MM.1S (cell line): Measurements from ENCODE around the gene PZP.

Experiments
- EZH2 ChIP-seq: fragments of 300-600 bp; sonication (generic); optimal IDR thresholded peaks from 2 replicates; pipeline ENCODE3; 2017; ENCODE audit warnings: low read depth, mild to moderate bottlenecking, antibody characterized with exemption, low read length, mixed read lengths
- EZH2phosphoT487 ChIP-seq: fragments of 300-600 bp; sonication (generic); IDR thresholded peaks from 2 replicates; pipeline ENCODE4 v1.6.1; 2018; ENCODE audit warnings: antibody characterized with exemption, low read length
- TF ChIP-seq, protein P1 (sequence below): fragments of 300-600 bp; sonication (generic); IDR thresholded peaks from 2 replicates; pipeline ENCODE4 v1.5.1; 2016; ENCODE audit warnings: antibody characterized with exemption, low read length, mixed read lengths

DNA sequence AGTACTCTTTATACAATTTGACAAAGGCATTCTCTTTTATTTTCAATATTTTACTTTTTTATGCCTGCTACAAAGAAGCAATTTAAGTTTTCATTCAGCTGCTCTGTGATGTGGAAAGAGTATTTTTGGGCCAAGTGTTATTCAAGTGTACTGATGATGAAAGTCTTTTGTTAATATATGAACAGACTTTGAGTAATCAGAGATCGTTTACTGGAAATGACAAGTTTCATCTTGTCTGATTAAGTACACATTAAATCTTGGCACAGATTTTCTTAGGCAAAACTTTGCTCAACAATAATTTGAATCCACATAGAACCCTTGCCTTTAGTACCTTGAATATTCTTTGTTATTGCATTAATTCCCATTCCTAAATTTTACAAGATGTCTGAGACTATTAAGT, 13.3 kb upstream of the PZP start:
- no peak for TF ChIP-seq EZH2
- TF ChIP-seq, protein P1, sequence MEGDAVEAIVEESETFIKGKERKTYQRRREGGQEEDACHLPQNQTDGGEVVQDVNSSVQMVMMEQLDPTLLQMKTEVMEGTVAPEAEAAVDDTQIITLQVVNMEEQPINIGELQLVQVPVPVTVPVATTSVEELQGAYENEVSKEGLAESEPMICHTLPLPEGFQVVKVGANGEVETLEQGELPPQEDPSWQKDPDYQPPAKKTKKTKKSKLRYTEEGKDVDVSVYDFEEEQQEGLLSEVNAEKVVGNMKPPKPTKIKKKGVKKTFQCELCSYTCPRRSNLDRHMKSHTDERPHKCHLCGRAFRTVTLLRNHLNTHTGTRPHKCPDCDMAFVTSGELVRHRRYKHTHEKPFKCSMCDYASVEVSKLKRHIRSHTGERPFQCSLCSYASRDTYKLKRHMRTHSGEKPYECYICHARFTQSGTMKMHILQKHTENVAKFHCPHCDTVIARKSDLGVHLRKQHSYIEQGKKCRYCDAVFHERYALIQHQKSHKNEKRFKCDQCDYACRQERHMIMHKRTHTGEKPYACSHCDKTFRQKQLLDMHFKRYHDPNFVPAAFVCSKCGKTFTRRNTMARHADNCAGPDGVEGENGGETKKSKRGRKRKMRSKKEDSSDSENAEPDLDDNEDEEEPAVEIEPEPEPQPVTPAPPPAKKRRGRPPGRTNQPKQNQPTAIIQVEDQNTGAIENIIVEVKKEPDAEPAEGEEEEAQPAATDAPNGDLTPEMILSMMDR: no peak
- no peak for TF ChIP-seq EZH2phosphoT487
